Forelimb muscle (tissue), 1 donor: Measurements from ENCODE around the gene ZNF408. TPM values are rescaled to one million over a fixed set of nuclear protein-coding genes. Genes with fewer than 3 reads are reported as not detected.
A peak's percentile ranks its signal among the peaks of the same experiment; 100 is the strongest.
"Not testable (repeated sequence)": the region's sequence is repeated elsewhere in the genome, so short reads cannot be mapped to it uniquely, and the experiment has no call there.

Source experiments
- DNase-seq: peaks from one replicate; pipeline ENCODE4 v3.0.0-alpha.2; 2013; ENCODE audit warnings: low read depth
- polyA plus RNA-seq: library from polyadenylated mRNA; unstranded; fragments of 120-200 nt; gene quantifications from one replicate; pipeline ENCODE4 v1.2.1, GENCODE V29; 2013; ENCODE audit not compliant: insufficient read length

Gene ZNF408
- polyA plus RNA-seq, 1 donor, result 6.3 TPM

DNA sequence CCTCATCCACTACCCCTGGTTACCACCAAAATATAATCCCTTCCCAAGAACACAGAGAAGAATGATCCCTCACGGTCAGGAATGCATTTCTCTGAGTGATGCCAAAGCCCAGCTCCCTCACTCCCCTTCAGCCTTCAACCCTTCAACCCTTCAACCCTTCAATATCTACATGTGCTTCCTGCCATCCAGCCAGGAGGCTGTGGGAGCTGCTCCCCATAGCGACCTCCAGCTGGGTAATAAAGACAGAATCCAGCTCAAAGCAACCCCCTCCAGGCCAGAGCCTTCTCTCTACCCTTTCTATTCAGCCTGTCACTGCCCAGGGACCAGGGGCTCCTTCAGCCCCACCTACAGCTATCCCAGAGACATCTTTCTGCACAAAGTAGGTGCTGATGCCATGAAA, 3.1 kb upstream of the ZNF408 start:
- DNase-seq, result no peak

DNA sequence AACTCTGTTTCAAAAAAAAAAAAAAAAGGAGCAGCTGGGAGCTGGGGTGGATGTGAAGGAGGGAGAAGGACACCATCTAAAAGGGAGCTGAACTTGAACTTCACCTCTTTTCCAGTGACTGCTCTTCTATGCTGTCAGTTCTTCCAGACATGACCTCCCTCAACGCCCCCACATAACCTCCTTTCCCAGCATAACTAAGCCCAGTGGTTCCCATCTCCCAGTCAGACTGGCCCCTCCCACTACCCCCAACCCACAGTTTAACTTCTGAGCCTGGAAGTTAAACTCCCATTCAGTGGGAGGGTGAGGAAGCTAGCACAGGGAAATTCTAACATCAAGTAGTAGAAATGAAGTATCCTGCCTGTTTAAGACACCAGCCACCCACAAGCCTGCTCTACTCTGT, 2.2 kb upstream of the ZNF408 start:
- no peak for DNase-seq

DNA sequence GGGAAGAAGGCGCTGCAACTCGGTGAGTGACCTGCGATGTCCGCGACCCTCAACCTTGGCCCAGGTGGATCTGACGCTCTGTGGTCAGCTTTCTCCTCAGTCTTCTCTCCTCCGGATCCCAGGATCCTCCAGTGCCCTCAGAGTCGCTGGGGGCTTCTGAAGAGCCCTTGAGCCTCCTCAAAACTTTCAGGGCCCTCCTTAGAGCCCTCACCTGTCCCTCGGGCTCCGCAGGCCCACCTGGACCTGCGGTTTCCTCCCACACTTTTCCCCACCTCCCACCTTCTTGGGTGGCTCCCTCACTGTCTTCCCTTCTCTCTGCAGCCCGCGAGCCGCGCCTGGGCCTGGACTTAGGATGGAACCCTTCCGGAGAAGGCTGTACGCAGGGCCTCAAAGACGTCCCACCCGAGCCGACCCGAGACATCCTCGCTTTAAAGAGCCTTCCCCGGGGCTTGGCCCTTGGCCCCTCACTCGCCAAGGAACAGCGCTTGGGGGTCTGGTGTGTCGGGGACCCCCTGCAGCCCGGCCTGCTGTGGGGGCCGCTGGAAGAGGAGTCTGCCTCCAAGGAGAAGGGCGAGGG, 335 bp downstream of the ZNF408 start:
- no peak for DNase-seq

DNA sequence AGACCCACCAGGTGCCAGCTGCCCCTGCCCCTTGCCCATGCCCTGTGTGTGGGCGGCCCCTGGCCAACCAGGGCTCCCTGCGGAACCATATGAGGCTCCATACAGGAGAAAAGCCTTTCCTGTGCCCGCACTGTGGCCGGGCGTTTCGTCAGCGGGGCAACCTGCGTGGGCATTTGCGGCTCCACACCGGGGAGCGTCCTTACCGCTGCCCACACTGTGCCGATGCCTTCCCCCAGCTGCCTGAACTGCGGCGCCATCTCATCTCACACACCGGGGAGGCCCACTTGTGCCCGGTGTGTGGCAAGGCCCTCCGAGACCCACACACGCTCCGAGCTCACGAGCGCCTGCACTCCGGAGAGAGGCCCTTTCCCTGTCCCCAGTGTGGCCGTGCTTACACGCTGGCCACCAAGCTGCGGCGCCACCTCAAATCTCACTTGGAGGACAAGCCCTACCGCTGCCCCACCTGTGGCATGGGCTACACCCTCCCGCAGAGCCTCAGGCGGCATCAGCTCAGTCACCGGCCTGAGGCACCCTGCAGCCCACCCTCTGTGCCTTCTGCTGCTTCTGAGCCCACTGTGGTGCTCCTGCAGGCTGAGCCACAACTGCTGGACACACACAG, 4.3 kb downstream of the ZNF408 start:
- DNase-seq, result no peak

DNA sequence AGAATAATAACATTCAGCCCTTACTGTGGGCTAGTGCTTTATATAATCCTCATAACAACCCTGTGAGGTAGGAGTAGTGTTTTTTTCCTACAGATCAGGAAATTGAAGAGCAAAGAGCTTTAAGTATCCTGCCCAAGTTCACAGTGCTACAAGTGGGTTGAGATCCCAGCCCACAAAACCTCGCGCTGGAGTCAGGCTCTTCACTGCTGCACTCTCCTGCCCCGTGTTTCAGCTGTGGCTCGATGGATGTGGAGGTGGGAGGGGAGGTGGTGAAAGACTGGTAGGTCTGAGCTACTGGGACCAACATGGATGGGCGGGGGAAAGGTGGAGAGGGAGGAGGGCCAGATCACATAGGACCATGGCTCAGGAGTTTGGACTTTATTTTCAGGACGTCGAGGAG, 6.1 kb downstream of the ZNF408 start:
- no peak for DNase-seq

DNA sequence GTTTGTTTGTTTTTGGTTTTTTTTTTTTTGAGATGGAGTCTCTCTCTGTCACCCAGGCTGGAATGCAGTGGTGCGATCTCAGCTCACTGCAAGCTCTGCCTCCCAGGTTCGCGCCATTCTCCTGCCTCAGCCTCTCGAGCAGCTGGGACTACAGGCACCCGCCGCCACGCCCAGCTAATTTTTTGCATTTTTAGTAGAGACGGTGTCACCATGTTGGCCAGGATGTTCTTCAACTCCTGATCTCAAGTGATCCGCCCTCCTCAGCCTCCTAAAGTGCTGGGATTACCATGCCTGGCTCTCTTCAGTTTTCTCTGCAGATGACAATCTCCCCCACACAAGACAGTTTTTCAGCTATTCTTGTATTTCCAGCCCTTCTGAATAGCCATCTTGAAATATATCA, 8.5 kb downstream of the ZNF408 start:
- not testable (repeated sequence) for DNase-seq

DNA sequence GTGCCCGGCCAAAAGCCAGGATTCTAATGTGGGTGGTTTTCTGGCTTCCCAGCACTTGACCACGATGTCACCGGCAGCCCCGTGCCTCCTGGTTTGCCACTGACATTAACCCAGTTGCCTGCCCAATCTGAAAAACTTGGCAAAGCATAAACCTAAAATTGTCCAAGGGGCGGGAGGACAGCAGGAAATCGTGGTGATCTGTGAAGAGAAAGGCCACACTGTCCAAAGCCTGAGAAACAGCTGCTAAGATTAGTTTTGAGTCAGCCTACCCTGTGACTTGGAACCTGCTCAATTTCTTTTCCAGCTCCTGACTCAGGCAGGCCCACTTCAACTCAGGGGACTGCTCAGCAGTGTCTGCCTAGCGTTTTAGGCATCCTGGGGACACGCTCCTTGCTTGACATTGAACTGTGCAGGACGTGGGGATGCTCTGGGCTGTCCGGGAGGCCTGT, 10.0 kb downstream of the ZNF408 start:
- DNase-seq, result peak; percentile 64

DNA sequence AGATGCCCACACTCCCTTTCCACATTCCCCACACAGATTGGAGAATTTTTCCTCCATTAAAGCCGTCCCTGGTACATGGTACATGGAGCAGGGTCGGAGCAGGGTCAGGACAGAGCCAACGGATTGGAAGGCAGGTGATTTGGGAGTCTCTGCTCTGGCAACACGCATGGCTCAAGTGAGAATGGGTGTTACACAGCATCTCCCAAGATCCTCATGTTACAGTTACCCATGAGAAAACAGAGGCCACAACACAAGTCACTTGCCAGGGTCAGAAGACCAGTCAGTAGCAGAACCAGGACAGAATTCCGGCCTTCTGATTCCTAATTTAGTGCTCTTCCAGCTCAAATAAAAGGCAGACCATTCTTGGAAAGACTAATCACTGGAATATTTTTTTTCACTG, 10.5 kb downstream of the ZNF408 start:
- DNase-seq, result no peak

DNA sequence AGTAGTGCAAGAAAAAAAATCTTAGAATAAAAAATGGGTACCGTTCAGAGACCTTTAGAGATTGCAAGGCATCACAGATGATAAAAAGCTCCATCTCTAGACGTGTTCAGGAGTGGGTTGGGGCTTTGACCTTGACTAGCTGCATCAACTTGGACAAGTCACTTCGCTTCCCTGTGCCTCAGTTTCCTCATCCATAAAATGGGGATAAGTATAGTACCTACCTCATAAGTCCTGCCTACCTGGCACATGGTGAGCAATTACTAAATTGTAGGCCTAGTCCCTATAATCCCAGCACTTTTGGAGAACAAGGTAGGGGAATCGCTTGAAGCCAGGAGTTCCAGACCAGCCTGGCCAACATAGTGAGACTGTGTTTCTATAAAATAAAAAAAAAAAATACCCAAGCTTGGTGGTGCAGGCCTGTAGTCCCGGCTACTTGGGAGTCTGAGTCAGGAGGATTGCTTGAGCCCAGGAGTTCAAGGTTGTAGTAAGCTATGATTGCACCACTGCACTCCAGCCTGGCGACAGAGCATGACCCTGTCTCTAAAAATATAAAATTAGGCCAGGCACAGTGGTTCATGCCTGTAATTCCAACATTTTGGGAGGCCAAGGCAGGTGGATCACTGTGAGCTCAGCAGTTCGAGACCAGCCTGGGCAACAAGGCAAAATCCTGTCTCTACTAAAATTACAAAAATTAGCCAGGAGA, 12.2 kb downstream of the ZNF408 start:
- DNase-seq, result no peak

DNA sequence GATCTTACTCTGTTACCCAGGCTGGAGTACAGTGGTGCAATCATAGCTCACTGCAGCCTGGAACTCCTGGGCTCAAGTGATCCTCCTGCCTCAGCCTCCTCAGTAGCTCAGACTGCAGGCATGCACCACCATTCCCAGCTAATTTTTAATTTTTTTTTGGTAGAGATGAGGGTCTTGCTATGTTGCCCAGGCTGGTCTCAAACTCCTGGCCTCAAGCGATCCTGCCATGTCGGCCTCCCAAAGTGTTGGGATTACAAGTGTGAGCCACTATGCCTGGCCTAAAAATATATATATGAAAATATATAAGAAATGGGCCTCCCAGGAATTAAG, 17.0 kb downstream of the ZNF408 start:
- DNase-seq, result not testable (repeated sequence)

DNA sequence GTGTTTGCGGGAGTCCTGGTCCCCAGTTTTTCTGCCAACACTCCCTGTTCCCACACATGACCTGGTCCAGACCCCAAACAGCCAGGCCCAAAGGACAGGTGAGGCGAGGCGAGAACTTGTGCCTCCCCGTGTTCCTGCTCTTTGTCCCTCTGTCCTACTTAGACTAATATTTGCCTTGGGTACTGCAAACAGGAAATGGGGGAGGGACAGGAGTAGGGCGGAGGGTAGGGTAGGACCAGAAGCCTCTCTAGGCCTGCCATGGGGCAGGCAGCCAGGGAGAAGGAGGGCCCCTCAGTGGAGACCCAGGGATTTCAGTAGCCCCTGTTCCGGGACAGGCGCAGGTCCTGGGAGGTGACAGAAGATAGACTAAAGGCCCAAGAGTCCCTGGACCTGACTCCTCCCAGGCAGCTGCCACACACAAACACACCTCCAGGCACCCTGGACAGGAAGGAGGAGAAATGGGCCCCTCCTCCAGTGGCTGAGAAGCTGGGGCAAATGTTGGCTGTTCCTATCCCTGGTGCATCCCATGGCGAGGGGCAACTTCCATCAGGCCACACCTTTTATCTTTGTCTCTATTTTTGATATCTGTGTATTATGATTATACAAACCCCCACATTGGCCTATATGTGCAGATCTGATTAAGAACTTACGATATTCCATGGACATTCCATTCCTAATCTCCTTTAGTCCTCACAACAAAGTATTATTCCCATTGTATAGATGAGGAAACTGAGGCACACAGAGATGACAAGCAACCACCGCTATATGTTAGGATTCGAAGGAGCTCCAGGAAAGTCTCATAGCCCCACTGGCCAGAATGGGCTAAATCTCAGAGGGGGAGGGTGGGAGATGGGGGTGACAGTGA, 17.6 kb downstream of the ZNF408 start:
- no peak for DNase-seq

DNA sequence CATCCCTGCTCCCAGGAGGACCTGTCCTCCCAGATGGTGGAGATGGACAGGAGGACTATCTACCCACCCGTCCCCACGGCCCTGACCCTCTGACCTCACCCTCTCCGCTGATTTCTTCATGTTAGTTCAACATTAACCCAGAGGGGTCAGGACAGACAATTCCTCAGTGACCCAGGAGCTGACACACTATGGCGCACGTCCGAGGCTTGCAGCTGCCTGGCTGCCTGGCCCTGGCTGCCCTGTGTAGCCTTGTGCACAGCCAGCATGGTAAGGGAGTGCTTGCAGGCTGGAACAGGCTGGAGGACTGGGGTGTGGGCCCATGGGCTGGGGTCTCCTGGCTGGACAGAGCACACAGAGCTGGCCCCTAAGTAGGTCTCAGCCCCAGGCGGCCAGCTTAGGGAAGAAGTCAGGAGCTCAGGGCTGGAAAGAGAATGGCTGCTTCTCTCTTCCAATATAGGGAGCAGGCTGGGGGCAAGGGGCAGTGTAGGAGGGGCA, 18.3 kb downstream of the ZNF408 start, which contains the start of gene F2:
Gene F2 (plus strand): TSS at position 166 of the 495 bp plus-strand sequence. CDS start 23 bp downstream, at position 189.
- no peak for DNase-seq

DNA sequence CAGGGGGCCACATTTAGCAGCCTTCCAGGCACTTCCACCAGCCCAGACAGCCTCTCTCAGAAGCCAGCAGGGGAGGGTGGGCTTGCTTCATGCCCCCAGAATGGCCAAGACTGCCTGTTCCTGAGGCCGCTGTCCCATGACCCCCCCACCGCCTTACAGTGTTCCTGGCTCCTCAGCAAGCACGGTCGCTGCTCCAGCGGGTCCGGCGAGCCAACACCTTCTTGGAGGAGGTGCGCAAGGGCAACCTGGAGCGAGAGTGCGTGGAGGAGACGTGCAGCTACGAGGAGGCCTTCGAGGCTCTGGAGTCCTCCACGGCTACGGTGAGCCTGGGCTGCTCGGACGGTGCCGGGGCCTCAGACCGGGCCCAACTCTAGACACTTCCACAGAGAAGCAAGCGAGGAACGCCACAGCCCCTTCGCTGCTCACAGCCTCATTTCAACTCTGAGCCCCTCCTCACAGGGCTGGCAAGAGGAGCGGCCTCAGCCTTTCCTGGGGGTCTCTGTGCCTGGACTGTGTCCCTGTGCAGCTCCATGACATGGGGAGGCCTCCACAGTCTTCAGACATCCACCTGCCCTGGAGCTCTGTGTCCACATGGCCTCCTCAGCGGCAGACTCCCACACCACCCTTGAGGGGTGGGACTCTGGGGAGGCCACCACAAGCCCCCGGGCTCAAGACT, 18.9 kb downstream of the ZNF408 start:
- no peak for DNase-seq

DNA sequence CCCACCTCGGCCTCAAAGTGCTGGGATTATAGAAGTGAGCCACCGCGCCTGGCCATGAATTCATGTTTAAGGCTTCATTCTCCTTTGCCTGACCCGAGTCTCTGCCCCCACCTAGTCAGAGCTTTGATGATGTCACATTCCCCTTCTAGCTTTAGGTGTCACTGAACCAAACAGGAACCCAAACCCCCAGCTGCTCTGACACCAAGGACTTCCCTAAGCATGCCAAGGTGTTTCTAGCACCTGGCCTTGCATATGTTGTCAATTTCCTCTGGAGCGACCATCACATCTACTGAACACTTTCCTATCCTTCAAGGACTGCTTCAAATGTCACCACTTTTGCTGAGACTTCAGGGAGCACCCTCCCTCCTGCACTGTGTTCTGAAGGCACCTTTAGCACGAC, 20.5 kb downstream of the ZNF408 start:
- DNase-seq, result no peak

DNA sequence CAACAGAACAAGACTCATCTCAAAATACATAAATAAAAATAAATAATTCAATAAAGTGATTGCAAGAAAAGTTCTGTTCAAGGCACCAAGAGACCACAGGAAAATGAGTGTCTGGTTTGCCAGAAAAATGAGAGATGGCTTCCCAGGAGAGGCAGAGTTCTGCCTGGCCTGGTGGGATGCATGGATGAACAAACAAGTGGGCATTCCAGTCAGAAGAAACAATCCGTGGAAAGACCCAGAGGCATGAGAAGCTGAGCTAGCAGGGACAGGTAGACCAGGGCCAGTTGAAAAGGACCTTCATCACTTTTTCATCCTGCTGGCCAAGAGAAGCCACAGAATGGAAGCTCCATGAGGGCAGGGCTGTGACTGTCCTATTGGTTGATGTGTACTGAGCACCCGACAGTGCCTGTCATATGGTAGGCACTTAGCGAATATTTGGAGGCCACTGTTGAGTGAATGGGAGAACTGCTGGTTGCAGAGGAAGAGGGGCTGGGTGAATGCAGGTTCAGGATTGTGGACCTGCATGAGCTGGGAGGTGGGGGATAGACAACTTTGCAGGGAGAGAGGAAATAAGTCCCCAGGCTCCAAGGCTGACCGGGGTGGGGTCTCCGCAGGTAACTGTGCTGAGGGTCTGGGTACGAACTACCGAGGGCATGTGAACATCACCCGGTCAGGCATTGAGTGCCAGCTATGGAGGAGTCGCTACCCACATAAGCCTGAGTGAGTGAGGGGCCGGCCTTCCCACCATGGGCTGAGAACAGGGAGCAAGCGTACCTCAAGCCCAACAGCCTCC, 21.9 kb downstream of the ZNF408 start:
- no peak for DNase-seq

DNA sequence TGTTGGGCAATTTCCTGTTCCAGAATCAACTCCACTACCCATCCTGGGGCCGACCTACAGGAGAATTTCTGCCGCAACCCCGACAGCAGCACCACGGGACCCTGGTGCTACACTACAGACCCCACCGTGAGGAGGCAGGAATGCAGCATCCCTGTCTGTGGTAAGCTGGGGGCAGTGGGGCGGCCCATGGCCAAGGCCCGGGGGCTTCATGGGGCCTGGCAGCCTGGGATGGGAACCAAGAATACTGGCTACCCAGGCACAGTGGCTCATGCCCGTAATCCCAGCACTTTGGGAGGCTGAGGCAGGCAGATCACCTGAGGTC, 22.5 kb downstream of the ZNF408 start:
- no peak for DNase-seq

DNA sequence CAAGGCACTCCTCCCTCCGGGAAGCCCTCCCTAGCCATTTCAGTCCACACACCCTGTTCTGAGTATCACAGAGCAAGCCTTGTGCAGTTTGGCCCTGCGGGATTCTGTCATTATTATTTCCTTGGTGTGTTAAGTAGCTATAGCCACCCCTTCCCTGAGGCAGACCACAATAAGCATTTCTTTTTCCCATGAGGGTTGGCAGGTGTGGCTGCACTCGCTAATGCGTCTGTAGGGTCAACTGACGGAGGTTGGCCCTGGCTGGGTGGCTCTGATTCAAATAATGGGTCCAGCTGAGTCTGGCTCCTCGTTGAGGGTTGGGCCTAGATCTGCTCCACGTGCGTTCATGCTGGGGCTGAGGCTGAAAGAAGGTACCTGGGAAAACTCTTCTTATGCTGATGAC, 23.3 kb downstream of the ZNF408 start:
- DNase-seq, result no peak

DNA sequence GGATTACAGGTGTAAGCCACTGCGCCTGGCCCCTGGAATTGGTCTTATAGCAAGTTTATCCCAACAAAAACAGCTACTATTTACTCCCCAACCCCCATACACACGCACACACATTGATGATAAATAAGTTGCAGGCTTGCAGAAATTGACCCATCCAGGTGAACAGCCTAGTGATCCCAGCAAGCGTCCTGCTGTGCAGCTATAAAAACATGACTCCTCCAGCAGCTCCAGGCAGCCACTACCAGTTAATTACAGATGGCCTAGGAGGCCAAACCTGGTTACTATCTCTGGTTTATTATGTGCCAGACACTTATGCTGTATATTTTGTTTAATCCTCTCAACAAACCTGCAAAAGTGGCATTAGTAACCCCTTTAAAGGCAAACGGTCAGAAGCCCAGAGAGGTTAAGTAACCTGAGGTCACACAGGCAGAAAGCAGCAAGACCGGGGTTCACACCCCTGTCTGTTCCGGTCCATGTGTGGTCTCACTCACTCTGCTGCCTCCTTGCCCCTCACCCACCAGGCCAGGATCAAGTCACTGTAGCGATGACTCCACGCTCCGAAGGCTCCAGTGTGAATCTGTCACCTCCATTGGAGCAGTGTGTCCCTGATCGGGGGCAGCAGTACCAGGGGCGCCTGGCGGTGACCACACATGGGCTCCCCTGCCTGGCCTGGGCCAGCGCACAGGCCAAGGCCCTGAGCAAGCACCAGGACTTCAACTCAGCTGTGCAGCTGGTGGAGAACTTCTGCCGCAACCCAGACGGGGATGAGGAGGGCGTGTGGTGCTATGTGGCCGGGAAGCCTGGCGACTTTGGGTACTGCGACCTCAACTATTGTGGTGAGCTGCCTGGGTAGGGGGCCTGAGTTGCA, 24.7 kb downstream of the ZNF408 start:
- no peak for DNase-seq

DNA sequence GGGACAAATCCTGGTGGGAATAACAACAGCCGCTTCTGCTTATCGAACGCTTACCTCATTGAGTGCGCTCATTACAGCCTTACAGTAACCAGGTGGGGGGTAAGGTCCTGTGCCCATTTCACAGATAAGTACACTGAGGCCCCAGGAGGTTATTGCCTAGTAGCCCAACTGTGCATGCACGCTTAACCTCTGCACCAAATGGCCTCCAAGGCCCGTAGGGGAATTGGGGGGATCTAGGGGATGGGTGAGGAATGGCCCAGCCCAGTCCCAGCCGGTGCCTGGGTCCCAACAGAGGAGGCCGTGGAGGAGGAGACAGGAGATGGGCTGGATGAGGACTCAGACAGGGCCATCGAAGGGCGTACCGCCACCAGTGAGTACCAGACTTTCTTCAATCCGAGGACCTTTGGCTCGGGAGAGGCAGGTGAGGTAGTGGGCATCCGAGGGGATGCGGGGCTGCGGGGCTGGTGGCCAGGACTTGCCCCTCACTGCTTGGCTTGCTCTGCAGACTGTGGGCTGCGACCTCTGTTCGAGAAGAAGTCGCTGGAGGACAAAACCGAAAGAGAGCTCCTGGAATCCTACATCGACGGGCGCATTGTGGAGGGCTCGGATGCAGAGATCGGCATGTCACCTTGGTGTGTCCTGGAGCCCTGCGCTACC, 25.5 kb downstream of the ZNF408 start:
- DNase-seq, result no peak
